Suprapubic skin (tissue), 4 donors: Measurements from ENCODE around the gene ZG16. TPM values are rescaled to one million over a fixed set of nuclear protein-coding genes. Genes with fewer than 3 reads are reported as not detected.

ENCODE experiments used
- DNase-seq, 2 donors: peaks; one replicate each; pipeline ENCODE4 v3.0.0-alpha.2; 2019; ENCODE audit warnings: low spot score in 2 of 2
- H3K27ac ChIP-seq: fragments of 200-600 bp; sonication (generic); one replicate; pipeline ENCODE4 v1.5.1; 2019
- H3K27me3 ChIP-seq: fragments of 200-600 bp; sonication (generic); one replicate; pipeline ENCODE4 v1.5.1; 2019
- H3K36me3 ChIP-seq: fragments of 200-600 bp; sonication (generic); one replicate; pipeline ENCODE4 v1.5.1; 2019
- H3K4me1 ChIP-seq: fragments of 200-600 bp; sonication (generic); one replicate; pipeline ENCODE4 v1.5.1; 2019
- H3K4me3 ChIP-seq: fragments of 200-600 bp; sonication (generic); one replicate; pipeline ENCODE4 v1.5.1; 2019; ENCODE audit warnings: mild to moderate bottlenecking
- H3K9me3 ChIP-seq: fragments of 200-600 bp; sonication (generic); one replicate; pipeline ENCODE4 v1.5.1; 2019
- EP300 ChIP-seq: sonication (generic); formaldehyde crosslinking; IDR thresholded peaks from one replicate; pipeline ENCODE4 v1.6.1; 2017; ENCODE audit warnings: antibody characterized with exemption
- POLR2A ChIP-seq, 2 donors: fragments of 450-650 bp; IDR thresholded peaks; one replicate each; pipeline ENCODE4 v1.6.1; 2017; ENCODE audit warnings: antibody characterized with exemption in 2 of 2, mild to moderate bottlenecking in 2 of 2, moderate library complexity in 2 of 2
- POLR2AphosphoS5 ChIP-seq, 3 donors: sonication (generic); formaldehyde crosslinking; IDR thresholded peaks; one replicate each; pipeline ENCODE4 v1.6.1; 2017; ENCODE audit warnings: antibody characterized with exemption in 3 of 3
- WGBS: methylation state at CpG from one replicate; pipeline ENCODE4 v1.1.5; 2018; 5-methylcytosine and 5-hydroxymethylcytosine counted together
- total RNA-seq, 4 donors: library from RNA; depleted of rRNA; stranded (reverse); fragments of >200 nt; gene quantifications; one replicate each; pipeline ENCODE4 v1.1.0, GENCODE V29; 2016
- TF ChIP-seq, protein P1 (sequence below), 2 donors: fragments of 200-600 bp in 1 of 2; fragments of 450-650 bp in 1 of 2; sonication (generic) in 1 of 2; IDR thresholded peaks; one replicate each; pipeline ENCODE4 v1.5.1; 2016 to 2019; ENCODE audit warnings: antibody characterized with exemption in 2 of 2, mild to moderate bottlenecking in 1 of 2, moderate library complexity in 1 of 2

ZG16 gene
- total RNA-seq, 4 donors from 2014 or later = 0.89 TPM; not detected in 3

DNA sequence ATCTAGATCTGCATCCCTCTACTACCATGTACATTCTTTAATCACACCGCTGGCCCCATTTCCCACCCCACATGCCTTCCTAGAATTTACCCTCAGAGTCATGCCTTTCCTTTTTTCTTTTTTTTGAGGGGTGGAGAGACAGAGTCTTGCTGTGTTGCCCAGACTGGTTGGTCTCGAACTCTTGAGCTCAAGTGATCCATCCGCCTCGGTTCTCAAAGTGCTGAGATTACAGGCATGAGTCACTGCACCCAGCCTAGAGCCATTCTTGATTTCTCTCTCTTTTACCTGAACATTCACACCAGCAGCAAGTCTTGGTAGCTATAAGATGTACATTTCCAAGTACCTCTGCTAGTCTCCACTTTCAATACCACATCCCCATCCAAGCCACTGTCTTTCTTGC, 40.0 kb downstream of the ZG16 start:
- no peaks in the 10 kb centered on the region for H3K9me3 ChIP-seq
- H3K27me3 ChIP-seq = no peaks in the 10 kb centered on the region
- no peak overlapping the region for H3K4me3 ChIP-seq
- TF ChIP-seq EP300 (no peak), POLR2AphosphoS5 (IDR thresholded peaks at IDR 0.05) (no peak), POLR2A (IDR thresholded peaks at IDR 0.05) (no peak)
- TF ChIP-seq, protein P1, sequence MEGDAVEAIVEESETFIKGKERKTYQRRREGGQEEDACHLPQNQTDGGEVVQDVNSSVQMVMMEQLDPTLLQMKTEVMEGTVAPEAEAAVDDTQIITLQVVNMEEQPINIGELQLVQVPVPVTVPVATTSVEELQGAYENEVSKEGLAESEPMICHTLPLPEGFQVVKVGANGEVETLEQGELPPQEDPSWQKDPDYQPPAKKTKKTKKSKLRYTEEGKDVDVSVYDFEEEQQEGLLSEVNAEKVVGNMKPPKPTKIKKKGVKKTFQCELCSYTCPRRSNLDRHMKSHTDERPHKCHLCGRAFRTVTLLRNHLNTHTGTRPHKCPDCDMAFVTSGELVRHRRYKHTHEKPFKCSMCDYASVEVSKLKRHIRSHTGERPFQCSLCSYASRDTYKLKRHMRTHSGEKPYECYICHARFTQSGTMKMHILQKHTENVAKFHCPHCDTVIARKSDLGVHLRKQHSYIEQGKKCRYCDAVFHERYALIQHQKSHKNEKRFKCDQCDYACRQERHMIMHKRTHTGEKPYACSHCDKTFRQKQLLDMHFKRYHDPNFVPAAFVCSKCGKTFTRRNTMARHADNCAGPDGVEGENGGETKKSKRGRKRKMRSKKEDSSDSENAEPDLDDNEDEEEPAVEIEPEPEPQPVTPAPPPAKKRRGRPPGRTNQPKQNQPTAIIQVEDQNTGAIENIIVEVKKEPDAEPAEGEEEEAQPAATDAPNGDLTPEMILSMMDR (IDR thresholded peaks at IDR 0.05) = no peak
- WGBS = 55% methylated on average over 4 of the region's 4 CpGs
- H3K4me1 ChIP-seq = peaks cover 76% of the 10 kb centered on the region
- H3K27ac ChIP-seq = no peak overlapping the region
- H3K36me3 ChIP-seq = peaks cover 12% of the 10 kb centered on the region
- no peak for DNase-seq

- TF ChIP-seq, protein P1 (IDR thresholded peaks at IDR 0.05) = no peak
- TF ChIP-seq POLR2AphosphoS5 (IDR thresholded peaks at IDR 0.05) (no peak), EP300 (no peak), POLR2A (IDR thresholded peaks at IDR 0.05) (no peak)
- 50% methylated on average over 9 of the region's 15 CpGs for WGBS
- H3K27ac ChIP-seq = no peak overlapping the region
- no peak overlapping the region for H3K4me3 ChIP-seq
- DNase-seq = no peak
- H3K27me3 ChIP-seq = no peaks in the 10 kb centered on the region
- peaks cover 80% of the 10 kb centered on the region for H3K4me1 ChIP-seq
- peaks cover 12% of the 10 kb centered on the region for H3K36me3 ChIP-seq
- no peaks in the 10 kb centered on the region for H3K9me3 ChIP-seq
Measured at GRCh38 chr16:29819506-29819905, 41.5 kb downstream of the ZG16 start.

DNA sequence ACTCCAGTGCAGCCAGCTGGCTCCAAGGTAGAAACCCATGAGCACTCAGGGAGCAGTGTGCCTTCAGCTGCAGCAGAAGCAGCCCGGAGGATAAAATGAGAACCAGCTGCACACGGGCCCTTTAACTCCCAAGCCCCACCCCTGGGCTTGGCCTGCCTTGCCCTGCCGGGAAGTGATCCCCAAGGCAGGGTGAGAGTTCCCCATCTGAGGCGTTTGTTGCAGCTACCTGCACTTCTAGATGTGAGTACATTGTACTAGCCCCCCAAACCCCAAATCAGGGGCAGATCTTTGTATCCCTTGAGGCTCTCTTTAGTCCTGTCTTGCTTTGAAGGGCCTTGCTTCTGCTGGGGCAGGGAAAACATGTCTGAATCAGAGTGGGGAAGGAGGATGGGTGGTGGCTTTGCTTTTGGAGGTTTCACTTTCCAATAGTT, 42.2 kb downstream of the ZG16 start, which contains the start of gene MVP:
TSS of gene MVP (plus strand) at position 192 of the 431 bp plus-strand sequence. CDS start 10,088 bp downstream, outside the sequence.
- H3K27ac ChIP-seq = peak within 1 kb of the TSS; percentile 88
- WGBS = 0% methylated on average over 1 of the region's 4 CpGs
- TF ChIP-seq POLR2AphosphoS5 (IDR thresholded peaks at IDR 0.05) (peak in 2 of 3 donors; percentile 20 to 52), POLR2A (IDR thresholded peaks at IDR 0.05) (peak in 1 of 2 donors; percentile 56), EP300 (no peak)
- TF ChIP-seq, protein P1 (IDR thresholded peaks at IDR 0.05) = no peak
- peak in 1 of 2 donors; percentile 78 for DNase-seq
- H3K9me3 ChIP-seq = no peaks in the 10 kb centered on the region
- no peaks in the 10 kb centered on the region for H3K27me3 ChIP-seq
- peaks cover 80% of the 10 kb centered on the region for H3K4me1 ChIP-seq
- H3K4me3 ChIP-seq = peak within 1 kb of the TSS; percentile 63
- peaks cover 12% of the 10 kb centered on the region for H3K36me3 ChIP-seq

GRCh38 chr16:29820730-29821642, 42.9 kb downstream of the ZG16 start:
- 11% methylated on average over 7 of the region's 11 CpGs for WGBS
- TF ChIP-seq POLR2AphosphoS5 (IDR thresholded peaks at IDR 0.05) (no peak), POLR2A (IDR thresholded peaks at IDR 0.05) (no peak), EP300 (no peak)
- TF ChIP-seq, protein P1 (IDR thresholded peaks at IDR 0.05) = no peak
- Histone ChIP-seq H3K9me3 (no peaks in the 10 kb centered on the region), H3K27me3 (no peaks in the 10 kb centered on the region), H3K4me1 (peaks cover 85% of the 10 kb centered on the region), H3K27ac (peak overlapping the region; percentile 88), H3K36me3 (peaks cover 12% of the 10 kb centered on the region), H3K4me3 (peak overlapping the region; percentile 63)
- DNase-seq = no peak

- DNase-seq = no peak
- WGBS = 12% methylated on average over 6 of the region's 7 CpGs
- H3K27me3 ChIP-seq = no peaks in the 10 kb centered on the region
- peaks cover 86% of the 10 kb centered on the region for H3K4me1 ChIP-seq
- H3K36me3 ChIP-seq = peaks cover 12% of the 10 kb centered on the region
- TF ChIP-seq POLR2AphosphoS5 (IDR thresholded peaks at IDR 0.05) (no peak), EP300 (no peak), POLR2A (IDR thresholded peaks at IDR 0.05) (no peak)
- TF ChIP-seq, protein P1 (IDR thresholded peaks at IDR 0.05) = no peak
- H3K27ac ChIP-seq = peak overlapping the region; percentile 88
- H3K4me3 ChIP-seq = peak overlapping the region; percentile 63
- no peaks in the 10 kb centered on the region for H3K9me3 ChIP-seq
Measured at GRCh38 chr16:29821643-29822115, 43.6 kb downstream of the ZG16 start.
